GM18526 (cell line): ENCODE results near the gene GLS.
A peak's percentile ranks its signal among the peaks of the same experiment; 100 is the strongest.

ENCODE experiments used
- POLR2A ChIP-seq: IDR thresholded peaks from 3 replicates; pipeline ENCODE4 v1.6.1; 2011; ENCODE audit not compliant: insufficient read length; ENCODE audit errors: extremely low read depth

Gene GLS

DNA sequence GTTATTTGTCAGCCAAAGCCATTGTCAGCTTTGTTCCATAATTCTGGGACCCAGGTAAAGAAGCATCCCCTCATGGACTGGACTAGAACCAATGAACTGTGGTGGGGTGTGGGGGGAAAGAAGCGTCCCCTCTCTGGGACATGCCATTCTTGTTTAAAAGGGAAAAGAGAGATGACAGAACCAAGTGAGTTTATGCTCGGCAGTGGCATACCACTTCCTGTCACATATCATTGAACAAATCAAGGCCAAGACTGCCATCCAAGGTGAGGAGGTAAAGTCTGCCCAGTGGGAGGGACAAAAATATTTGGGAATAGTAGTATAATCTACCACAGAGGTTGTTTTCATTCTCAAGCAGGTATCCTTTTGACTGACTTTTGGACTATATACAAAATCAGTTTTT lies 4.7 kb upstream of the GLS start:
- no peak for TF ChIP-seq POLR2A

DNA sequence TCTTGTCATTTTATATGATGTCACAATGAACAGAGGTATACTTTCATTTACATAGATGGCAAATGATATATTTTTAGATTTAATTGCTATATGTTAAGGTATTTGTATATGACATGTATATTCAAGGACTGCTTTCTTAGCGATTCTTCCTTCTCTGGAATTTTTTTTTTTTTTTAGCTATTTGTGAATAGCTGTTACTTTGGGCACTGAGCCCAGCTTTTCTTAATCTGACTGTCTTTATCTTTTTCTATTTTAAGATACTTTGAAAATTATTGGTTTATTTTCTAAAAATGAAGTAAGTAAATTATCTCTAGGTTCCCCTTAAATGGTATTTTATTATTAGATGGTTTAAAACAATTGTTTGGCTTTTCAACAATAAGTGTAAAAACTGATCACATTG lies 4.0 kb upstream of the GLS start:
- TF ChIP-seq POLR2A, result no peak

DNA sequence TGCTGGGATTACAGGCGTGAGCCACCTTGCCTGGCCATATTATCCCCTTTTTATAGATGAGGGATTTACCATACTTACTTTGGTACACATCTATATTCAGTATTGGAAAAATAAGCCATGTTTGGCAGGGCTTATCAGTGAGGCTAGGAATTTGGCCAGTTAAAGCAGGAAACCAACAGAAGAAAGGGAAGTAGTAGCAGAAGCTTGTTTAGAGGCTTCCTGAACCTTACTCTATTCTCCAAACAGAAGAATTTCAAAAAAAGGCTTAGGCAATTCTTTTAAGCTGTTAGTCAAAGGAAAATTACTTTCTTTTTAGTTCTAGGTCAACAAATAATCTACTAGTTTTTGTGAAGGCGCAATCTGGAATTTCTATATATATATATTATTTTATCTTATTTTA lies 3.2 kb upstream of the GLS start:
- no peak for TF ChIP-seq POLR2A

DNA sequence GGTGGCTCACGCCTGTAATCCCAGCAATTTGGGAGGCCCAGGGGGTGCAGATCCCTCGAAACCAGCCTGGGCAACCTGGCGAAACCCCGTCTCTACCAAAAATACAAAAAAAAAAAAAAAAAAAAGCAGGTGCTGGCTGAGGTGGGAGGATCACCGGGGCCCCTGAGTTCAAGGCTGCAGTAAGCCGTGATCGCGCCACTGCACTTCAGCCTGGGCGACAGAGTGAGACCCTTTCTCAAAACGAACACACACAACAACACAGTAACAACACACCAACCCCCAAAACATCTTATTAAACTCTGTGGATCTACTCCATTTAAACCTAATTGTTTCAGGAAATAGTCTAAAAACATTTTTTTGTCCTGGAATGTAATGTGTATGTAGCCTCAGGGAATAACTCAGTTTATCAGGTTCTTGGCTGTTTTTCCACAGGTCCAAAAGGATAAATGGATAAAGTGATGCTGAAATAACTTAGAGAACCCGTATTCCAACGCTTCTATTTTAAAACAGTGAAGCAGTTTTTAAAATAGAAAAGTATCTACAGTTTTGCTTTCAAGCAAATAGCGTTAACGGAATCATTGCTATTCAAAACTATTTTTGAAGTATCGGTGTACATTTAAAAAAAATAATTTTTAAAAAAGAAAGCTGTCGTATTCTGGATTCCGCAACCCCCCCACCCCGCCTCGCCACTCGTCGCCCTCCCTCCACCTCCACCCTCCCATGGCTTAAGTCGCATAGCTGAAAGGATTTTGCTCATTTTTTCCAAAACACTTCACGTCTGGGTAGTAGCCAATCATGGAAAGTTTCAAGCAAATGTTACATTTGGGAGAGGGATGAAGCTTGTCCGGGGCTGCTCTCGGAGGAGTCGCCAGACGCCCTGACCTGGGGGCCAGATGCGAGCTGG lies 895 bp upstream of the GLS start:
- TF ChIP-seq POLR2A, result no peak

DNA sequence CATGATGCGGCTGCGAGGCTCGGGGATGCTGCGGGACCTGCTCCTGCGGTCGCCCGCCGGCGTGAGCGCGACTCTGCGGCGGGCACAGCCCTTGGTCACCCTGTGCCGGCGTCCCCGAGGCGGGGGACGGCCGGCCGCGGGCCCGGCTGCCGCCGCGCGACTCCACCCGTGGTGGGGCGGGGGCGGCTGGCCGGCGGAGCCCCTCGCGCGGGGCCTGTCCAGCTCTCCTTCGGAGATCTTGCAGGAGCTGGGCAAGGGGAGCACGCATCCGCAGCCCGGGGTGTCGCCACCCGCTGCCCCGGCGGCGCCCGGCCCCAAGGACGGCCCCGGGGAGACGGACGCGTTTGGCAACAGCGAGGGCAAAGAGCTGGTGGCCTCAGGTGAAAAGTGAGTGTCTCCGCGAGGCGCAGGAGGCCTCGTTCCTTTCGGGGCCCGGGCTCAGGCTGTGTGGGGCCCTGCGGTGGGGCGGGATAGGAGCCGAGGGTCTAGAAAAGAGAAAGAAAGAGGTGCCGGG lies 520 bp downstream of the GLS start:
- TF ChIP-seq POLR2A, result no peak

DNA sequence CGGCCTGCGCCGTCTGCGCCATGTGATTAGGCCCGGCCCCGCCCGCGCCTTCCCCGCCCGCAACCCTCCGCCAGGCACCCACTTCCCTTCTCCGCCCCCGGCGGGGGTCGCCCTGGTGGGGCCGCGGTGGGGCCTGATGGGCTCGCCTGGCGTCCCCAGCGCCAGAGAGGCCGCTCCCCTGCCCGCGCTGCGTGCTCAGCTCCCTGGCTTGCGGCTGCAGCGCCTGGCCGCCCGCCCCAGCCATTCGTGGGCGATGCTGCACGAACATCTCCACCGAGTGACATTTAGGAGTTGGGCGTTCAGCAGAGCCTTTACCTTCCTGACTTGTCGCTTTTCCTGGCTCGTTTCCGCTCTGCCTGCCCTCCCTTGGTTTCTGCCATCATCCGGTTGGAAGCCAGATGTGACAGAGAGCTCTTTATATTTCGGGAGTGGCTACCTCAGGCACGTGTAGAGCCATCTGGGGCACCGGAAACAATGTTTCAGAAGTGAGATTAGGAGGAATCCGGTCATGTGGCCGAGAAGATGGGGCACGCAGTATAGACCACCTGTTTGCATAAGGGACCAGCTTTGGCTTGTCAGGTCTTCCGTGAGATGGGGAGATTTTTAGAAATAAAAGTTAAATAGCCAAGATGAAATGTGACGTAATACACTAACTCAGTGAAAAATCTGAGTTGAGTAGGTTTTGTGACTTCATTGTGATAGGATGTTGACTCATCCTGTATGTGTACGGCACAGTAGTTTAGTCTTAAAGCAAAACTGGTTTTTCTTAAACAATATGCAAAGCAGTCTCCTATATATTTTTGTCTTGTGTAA lies 1.2 kb downstream of the GLS start:
- TF ChIP-seq POLR2A, result peak; percentile 72

DNA sequence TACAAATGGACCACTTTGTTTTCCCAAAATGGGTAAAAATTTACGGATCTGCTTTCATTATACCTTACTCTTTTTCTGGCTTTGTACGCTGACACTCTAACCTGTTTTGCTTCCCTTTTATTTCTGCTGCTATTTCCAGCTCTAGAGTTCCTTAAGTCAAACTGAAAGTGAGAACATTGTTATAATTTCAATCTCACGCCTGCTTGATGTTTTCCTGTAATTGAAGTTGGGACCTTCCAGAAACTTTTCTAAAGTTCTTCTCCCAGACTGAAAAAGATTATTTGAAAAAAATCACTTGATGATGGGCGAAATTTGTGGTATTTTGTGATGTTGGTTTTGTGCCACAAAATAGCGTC lies 1.8 kb downstream of the GLS start:
- no peak for TF ChIP-seq POLR2A

DNA sequence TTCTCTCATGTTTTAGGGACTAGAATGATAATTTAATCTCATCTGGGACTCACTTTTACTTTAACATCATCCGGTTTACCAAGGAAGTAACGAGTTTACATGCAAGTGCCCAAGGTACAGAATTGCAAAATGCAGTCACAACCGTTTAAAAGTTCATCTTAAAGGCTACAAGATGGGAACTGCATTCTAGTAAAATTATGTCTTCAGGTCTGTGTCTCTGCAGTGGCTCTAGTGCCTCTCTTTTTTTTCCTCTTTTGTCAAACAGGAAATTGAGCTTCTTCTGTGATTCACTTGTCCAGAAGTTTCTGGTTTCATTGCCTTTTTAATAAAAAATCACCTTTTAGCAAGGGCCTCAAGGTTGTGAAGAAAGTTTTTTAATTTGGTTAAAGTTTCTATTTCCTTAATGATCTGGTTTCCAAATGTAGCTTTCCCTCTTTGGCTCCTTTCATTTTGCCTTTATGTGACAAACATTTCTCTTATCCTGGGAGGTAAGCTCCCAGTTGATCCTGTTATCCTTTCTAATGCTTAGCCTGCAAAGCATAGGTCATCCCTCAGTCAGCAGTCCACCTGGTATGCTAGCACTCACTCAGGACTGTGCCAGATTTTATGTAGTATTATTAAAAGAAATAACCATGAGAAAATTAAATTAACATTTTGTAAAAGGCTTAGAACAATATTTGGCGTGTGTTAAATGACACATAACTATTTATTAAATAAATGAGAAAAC lies 2.4 kb downstream of the GLS start:
- no peak for TF ChIP-seq POLR2A

DNA sequence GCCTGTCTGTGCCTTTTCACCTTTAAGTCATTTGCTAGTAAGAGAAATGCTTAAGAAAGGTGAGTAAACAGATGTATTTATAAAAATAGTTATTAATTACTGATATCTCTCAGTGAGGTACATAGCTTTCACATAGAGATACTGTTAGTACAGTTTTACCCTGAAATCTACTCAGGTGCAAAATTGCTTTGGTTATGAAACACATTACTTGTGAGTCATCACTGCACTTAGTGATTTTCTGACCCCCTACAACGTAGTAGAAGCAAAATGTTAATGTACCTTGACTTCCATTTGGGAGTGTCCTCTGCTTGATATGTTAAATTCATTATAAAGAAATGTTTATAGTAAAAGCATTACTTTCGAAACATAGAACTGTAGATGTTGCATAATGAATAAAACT lies 6.5 kb downstream of the GLS start:
- TF ChIP-seq POLR2A, result no peak

DNA sequence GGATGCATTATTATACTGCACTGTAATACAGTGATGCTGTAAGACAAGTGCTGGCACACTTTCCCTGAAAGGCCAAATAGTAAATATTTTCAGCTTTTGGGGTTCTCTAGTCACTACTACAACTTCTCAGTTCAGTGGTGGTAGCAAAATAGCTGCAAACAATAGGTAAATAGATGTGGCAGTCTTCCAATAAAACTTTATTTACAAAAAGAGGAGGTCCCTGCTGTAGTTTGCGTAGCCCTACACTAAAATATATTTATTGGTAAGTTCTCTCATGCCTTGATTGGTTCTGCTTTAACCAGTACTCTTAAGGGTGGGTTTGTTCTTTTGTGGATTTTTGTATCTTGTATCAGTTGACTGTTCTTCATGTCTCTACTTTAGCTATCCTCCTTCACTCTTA lies 7.8 kb downstream of the GLS start:
- TF ChIP-seq POLR2A, result no peak

DNA sequence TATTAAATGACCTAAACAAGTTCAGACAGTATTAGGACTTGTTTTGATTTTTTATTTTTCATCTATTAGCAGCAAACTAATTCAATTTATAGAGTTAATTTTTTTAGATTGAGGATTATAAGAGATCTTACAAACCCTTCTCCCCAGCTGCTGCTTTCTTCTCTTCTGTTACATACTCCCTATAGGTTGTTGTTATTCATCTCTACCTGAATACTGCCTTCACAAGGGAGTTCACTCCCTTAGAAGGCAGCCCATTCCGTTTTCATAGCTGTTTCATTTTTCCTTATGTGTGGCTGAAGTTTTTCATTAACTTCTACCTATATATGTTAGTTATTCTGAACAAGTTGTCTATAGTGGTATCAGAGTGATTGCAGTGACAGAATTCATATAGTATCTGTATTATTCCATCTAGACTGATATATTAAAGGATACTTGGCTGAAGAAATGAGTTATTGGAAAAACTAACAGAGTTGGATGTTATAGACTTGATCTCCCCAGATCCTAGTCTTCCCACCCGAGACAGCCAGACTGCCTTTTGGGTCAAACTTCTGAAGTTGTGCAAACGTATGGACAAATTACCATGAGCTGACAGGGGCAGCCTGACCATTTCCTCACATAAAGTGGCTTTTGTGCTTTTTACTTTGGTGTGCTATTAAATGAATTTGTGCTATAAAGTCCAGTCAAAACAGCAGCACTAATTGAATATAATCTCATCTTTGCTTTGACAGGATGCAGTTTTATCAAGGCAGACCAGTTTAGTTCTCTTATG lies 8.7 kb downstream of the GLS start:
- TF ChIP-seq POLR2A, result no peak

DNA sequence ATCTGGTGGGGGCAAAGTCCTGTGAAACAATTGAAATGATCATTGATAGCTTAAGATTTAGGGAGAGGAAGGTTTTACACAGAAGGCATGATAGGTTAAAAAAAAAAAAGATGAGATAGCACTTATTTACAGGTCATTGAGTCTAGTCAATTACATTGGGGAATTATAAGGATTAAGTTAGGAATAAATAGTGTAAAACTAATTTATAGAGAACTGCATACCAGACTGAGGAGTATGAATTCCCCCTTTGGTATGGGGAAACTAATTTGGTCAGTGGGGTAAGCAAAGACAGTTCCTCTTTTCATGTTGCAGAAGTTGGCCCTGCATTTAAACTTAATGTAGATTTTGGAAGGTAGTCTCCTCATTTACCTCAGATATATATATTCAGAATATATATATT lies 10.8 kb downstream of the GLS start:
- no peak for TF ChIP-seq POLR2A

DNA sequence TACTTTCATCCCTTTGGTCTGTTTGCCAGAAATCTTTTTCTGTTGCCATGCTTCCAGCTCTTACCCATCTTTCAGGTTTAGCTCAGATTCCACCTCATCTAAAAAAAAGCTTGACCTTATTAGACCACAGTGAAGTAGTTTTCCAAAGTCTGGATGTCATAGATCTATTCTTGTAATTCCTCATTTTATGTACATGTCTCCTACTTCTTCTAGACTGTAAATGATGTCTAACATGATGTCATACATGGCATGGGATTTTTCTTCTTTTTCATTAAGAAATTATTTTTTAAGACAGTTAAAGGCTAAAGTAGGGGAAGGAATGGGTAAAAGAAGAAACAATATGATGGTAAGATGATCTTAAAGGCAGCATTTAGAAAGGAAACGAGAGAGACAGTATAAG lies 11.3 kb downstream of the GLS start:
- no peak for TF ChIP-seq POLR2A

DNA sequence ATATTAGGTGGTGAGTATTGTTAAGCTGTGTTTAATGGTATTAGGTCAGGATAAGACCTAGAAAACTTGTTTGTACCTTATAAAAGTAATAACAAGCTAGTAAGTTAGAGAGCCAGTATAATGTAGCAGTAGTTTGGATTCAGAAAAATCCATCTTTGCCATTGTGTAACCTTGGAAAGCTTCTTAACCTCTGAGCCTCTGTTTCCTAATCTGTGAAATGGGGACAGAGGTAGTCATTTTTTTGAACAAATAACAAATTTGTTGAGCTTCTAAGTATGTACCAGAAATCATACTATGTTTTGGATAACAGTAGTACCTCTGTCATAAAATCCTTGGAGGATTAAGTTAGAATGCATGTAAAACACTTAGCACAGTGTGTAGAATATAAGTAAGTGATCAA lies 12.5 kb downstream of the GLS start:
- TF ChIP-seq POLR2A, result no peak

DNA sequence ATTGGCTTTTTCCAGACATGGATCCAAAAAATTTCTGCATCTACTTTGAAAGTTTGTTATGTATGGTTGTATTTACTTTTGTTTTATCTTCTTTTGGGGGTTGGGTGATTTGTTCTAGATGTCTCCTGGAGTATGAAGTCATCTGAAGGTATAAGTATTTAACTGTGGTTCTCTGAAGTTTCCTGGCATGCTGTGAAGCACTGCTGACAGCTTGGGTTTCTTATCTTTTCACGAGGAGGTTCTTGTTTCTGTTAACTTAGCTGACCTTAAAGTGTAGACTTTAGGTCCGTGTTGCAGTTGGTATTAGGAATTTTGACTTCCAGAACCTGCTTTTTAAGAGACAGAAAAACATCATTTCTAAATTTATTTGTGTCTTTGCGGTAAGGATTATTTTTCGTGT lies 15.9 kb downstream of the GLS start:
- no peak for TF ChIP-seq POLR2A

DNA sequence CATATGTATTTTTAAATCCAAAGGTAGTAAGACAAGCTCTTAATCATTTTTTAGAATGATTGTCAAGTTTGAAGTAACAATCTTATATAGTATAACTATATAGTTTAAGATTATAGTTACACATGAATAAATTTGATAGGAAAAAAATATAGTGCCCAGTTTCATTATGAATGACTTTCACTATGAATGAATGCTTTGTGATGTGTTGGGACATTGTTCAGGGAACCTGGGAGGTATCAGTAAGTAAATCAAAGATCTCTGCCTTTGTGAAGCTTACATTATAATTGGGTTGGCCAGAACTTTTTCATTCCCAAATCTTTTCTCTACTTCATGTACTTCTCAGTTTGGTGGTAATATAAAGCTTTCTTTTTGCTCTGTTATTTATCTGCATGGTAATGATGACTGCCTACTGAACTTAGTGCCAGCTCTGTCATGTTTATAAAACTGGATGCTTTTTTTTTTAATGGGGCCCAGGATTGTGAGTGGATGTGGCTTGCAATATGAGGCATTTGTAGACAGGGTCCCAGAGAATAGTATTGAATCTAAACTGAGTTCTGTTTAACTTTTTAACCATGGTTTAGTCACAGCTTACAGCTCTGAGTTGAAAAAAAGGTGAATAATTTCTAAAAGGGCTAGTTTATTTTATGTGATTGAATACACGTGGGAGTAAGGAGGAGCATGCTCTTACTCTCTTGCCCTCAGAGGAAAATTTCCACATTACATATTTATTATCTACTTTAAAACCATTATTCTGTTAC lies 23.3 kb downstream of the GLS start:
- no peak for TF ChIP-seq POLR2A
